HepG2 (cell line): ENCODE measurements around the gene CCL23. TPM values are rescaled to one million over a fixed set of nuclear protein-coding genes. Genes with fewer than 3 reads are reported as not detected.

ENCODE experiments used
- ATAC-seq: fragments of 200-7000 bp; cut with Tn5 transposase; 3 replicates; pipeline ENCODE4 v1.9.1; 2020; ENCODE audit warnings: mild to moderate bottlenecking, moderate library complexity
- BruUV-seq: library from RNA; stranded (reverse); fragments of 400-500 nt; replicated peaks from 2 replicates; lab custom pipeline; 2021; lab: Mats Ljungman, UMichigan
- CTCF ChIA-PET: fragments of 300-600 bp; formaldehyde crosslinking; extraction: SDS; loops from one replicate; lab custom pipeline; 2021; ENCODE audit warnings: low total read pairs, inconsistent platforms, low intra/inter-chr PET ratio; lab: Yijun Ruan, JAX
- POLR2A ChIA-PET: fragments of 350-600 bp; sonication (Branson Sonifier 250); formaldehyde crosslinking; loops from one replicate; lab custom pipeline; 2020; ENCODE audit warnings: antibody characterized with exemption, inconsistent platforms; lab: Yijun Ruan, JAX
- DNase-seq: peaks from one replicate; pipeline ENCODE4 v3.0.0-alpha.2; 2015; ENCODE audit warnings: low spot score
- FAIRE-seq: peaks from 3 replicates; lab custom pipeline; 2011; peaks lifted over from hg19 to GRCh38; lab: Jason Lieb, UNC
- H2AFZ ChIP-seq: one replicate; pipeline ENCODE4 v1.6.1; 2011; ENCODE audit warnings: low read length, inconsistent platforms
- H3K27ac ChIP-seq: fragments of 300-600 bp; 3 replicates; pipeline ENCODE4 v1.8.0; 2011; ENCODE audit warnings: mixed run types, mild to moderate bottlenecking, mixed read lengths, low read length, inconsistent platforms; ENCODE audit not compliant: insufficient read depth; ENCODE audit errors: extremely low read length
- H3K27me3 ChIP-seq, 2 experiments: fragments of 200-600 bp in 1 of 2; 2 replicates in 1 of 2; 3 replicates in 1 of 2; pipeline versions ENCODE4 v1.6.0 to v1.8.0; 2011; ENCODE audit warnings: low read length in 2 of 2, mild to moderate bottlenecking in 2 of 2, moderate library complexity in 2 of 2, inconsistent platforms in 1 of 2; ENCODE audit not compliant: insufficient read depth in 2 of 2, control insufficient read depth in 1 of 2
- H3K36me3 ChIP-seq, 2 experiments: fragments of 200-600 bp in 1 of 2; replicated peaks in 1 of 2; 2 replicates in 1 of 2; 3 replicates in 1 of 2; pipeline versions ENCODE4 v1.5.1 to v1.8.0; 2011; ENCODE audit warnings: low read length in 2 of 2, inconsistent platforms in 1 of 2; ENCODE audit not compliant: insufficient read depth in 2 of 2, control insufficient read depth in 1 of 2
- H3K4me1 ChIP-seq: 2 replicates; pipeline ENCODE4 v1.5.1; 2012; ENCODE audit warnings: low read length, inconsistent platforms; ENCODE audit not compliant: insufficient read depth
- H3K4me2 ChIP-seq: 2 replicates; pipeline ENCODE4 v1.6.0; 2011; ENCODE audit warnings: low read depth, low read length, inconsistent platforms
- H3K4me3 ChIP-seq, 3 experiments: fragments of 200-600 bp in 1 of 3; sonication (generic), shearing (Covaris generic) in 1 of 3; replicated peaks in 1 of 3; 2 replicates each; pipeline ENCODE4 v1.5.1; 2011 to 2016; ENCODE audit warnings: low read length in 3 of 3, inconsistent platforms in 2 of 3, low read depth in 2 of 3, mild to moderate bottlenecking in 2 of 3, control low read depth in 1 of 3, mixed read lengths in 1 of 3; ENCODE audit not compliant: insufficient read depth in 1 of 3
- H3K79me2 ChIP-seq: one replicate; pipeline ENCODE4 v1.6.1; 2011; ENCODE audit warnings: low read length, inconsistent platforms; ENCODE audit not compliant: insufficient read depth
- H3K9ac ChIP-seq: 2 replicates; pipeline ENCODE4 v1.6.0; 2011; ENCODE audit warnings: mild to moderate bottlenecking, low read depth, low read length, inconsistent platforms; ENCODE audit not compliant: insufficient read depth
- H3K9me3 ChIP-seq: 2 replicates; pipeline ENCODE4 v1.5.1; 2012; ENCODE audit warnings: mild to moderate bottlenecking, low read length
- H4K20me1 ChIP-seq: 2 replicates; pipeline ENCODE4 v1.6.0; 2011; ENCODE audit warnings: inconsistent platforms, mild to moderate bottlenecking, low read length, moderate library complexity; ENCODE audit not compliant: insufficient read depth
- ARHGAP35 ChIP-seq: sonication (generic); formaldehyde crosslinking; IDR thresholded peaks from 2 replicates; pipeline ENCODE4 v1.9.0; 2022; ENCODE audit warnings: mild to moderate bottlenecking, inconsistent platforms, moderate library complexity, missing genetic modification reagents, borderline replicate concordance
- ARNT2 ChIP-seq: sonication (generic); formaldehyde crosslinking; IDR thresholded peaks from 2 replicates; pipeline ENCODE4 v1.8.0; 2022; ENCODE audit warnings: mild to moderate bottlenecking, low read depth, missing genetic modification reagents, moderate library complexity
- DMAP1 ChIP-seq: IDR thresholded peaks from 2 replicates; pipeline ENCODE4 v1.6.1; 2016
- KDM5A ChIP-seq: fragments of 200-600 bp; sonication (generic); IDR thresholded peaks from 2 replicates; pipeline ENCODE4 v1.7.0; 2018; ENCODE audit warnings: antibody characterized with exemption, mild to moderate bottlenecking, low read length, borderline replicate concordance
- PTBP1 ChIP-seq: fragments of 200-400 bp; formaldehyde crosslinking; IDR thresholded peaks from 2 replicates; pipeline ENCODE4 v1.6.1; 2018; ENCODE audit warnings: low read length, low read depth; ENCODE audit not compliant: poor library complexity, severe bottlenecking
- SAFB2 ChIP-seq: sonication (generic); formaldehyde crosslinking; IDR thresholded peaks from 2 replicates; pipeline ENCODE4 v1.5.1; 2020; ENCODE audit warnings: missing genetic modification reagents, low read depth, mild to moderate bottlenecking, borderline replicate concordance
- ZFP36 ChIP-seq: fragments of 150-350 bp; IDR thresholded peaks from 2 replicates; pipeline ENCODE4 v1.6.1; 2018; ENCODE audit warnings: borderline replicate concordance, low read length, low read depth; ENCODE audit not compliant: partially characterized antibody
- ZFP90 ChIP-seq: sonication (generic); formaldehyde crosslinking; IDR thresholded peaks from 2 replicates; pipeline ENCODE4 v1.8.0; 2022; ENCODE audit warnings: missing genetic modification reagents, mild to moderate bottlenecking, inconsistent platforms, borderline replicate concordance
- ZNF549 ChIP-seq: sonication (generic); formaldehyde crosslinking; IDR thresholded peaks from 2 replicates; pipeline ENCODE4 v1.5.0; 2020; ENCODE audit warnings: missing genetic modification reagents
- ZNF574 ChIP-seq: sonication (generic); formaldehyde crosslinking; IDR thresholded peaks from 2 replicates; pipeline ENCODE4 v1.4.0; 2020; ENCODE audit warnings: missing genetic modification reagents
- ZNF704 ChIP-seq: sonication (generic); formaldehyde crosslinking; IDR thresholded peaks from 2 replicates; pipeline ENCODE4 v1.8.1; 2023; ENCODE audit warnings: mild to moderate bottlenecking, inconsistent platforms, moderate library complexity, missing genetic modification reagents, borderline replicate concordance
- ZNF709 ChIP-seq: sonication (generic); formaldehyde crosslinking; IDR thresholded peaks from 2 replicates; pipeline ENCODE4 v1.5.0; 2020; ENCODE audit warnings: mild to moderate bottlenecking, missing genetic modification reagents
- WGBS: methylation state at CpG from one replicate; pipeline ENCODE4 v1.1.6; 2017; ENCODE audit warnings: low lambda C conversion rate; 5-methylcytosine and 5-hydroxymethylcytosine counted together
- in situ Hi-C: cut with HindIII; loops from 2 replicates; pipeline ENCODE4 v1.10.0; 2017; ENCODE audit warnings: low pct_unique_long_range_greater_than_20kb; ENCODE audit not compliant: extremely low pct_ligation_motif_present
- intact Hi-C: fragments of 100-400 bp; cut with micrococcal nuclease; formaldehyde crosslinking; loops from one replicate; pipeline ENCODE4 v1.10.0; 2022; ENCODE audit not compliant: unreplicated experiment
- polyA plus RNA-seq, 8 experiments: library from polyadenylated mRNA; depleted of rRNA in 3 of 8; stranded (reverse) in 7 of 8; unstranded in 1 of 8; fragments of >200 nt; fragmentation: Illumina TruSeq in 4 of 8; extraction: Trizol in 4 of 8; gene quantifications; 2 replicates each; pipeline versions ENCODE4 v1.2.1 to v1.2.3, GENCODE V29; 2011 to 2016; ENCODE audit warnings: low read depth in 4 of 8, missing spikeins in 1 of 8, mixed read lengths in 1 of 8; ENCODE audit not compliant: insufficient read depth in 1 of 8
- total RNA-seq, 5 experiments: library from RNA; depleted of rRNA; stranded (reverse); fragments of >200 nt; fragmentation: Illumina TruSeq; extraction: Trizol; gene quantifications; 2 replicates each; pipeline ENCODE4 v1.2.3, GENCODE V29; 2016; ENCODE audit warnings: low read depth in 1 of 5

CCL23 gene
- total and polyA plus RNA-seq, 2 of the 13 experiments (the other 11 are each of a cell fraction or from before 2014, with no cell fraction given): not detected

GRCh38 chr17:36055921-36056520, 38.2 kb upstream of the CCL23 start:
- no peak overlapping the region for H3K4me3 ChIP-seq
- no peaks in the 10 kb centered on the region for H3K36me3 ChIP-seq
- no TSS peak for BruUV-seq
- ChIA-PET CTCF (no interaction called here), POLR2A (no interaction called here)
- H3K4me1 ChIP-seq: no peaks in the 10 kb centered on the region
- intact Hi-C loops: no loop called here
- in situ Hi-C loops: no loop called here
- no peak overlapping the region for H3K9ac ChIP-seq
- H3K27ac ChIP-seq: no peak overlapping the region
- TF ChIP-seq ZFP36 (no peak), KDM5A (no peak), DMAP1 (CRISPR knock-in tag) (no peak), SAFB2 (CRISPR knock-in tag) (no peak), ZNF704 (no peak), ZNF709 (CRISPR knock-in tag) (no peak), ZFP90 (CRISPR knock-in tag) (no peak), ARHGAP35 (CRISPR knock-in tag) (no peak), ZNF549 (CRISPR knock-in tag) (no peak), PTBP1 (no peak), ZNF574 (CRISPR knock-in tag) (no peak), ARNT2 (no peak)
- H2AFZ ChIP-seq: no peak overlapping the region
- FAIRE-seq: no peak
- no peak overlapping the region for H3K4me2 ChIP-seq
- H3K79me2 ChIP-seq: no peaks in the 10 kb centered on the region
- H3K9me3 ChIP-seq: no peaks in the 10 kb centered on the region
- ATAC-seq: no peak
- no peak for DNase-seq
- H3K27me3 ChIP-seq: no peaks in the 10 kb centered on the region
- no peaks in the 10 kb centered on the region for H4K20me1 ChIP-seq
- 38% methylated on average over 4 of the region's 4 CpGs for WGBS
